Small intestine (tissue), 7 donors: Measurements from ENCODE around the gene RASL11B. TPM values are rescaled to one million over a fixed set of nuclear protein-coding genes. Genes with fewer than 3 reads are reported as not detected.

Source experiments
- DNase-seq, 2 donors: peaks; one replicate each; pipeline versions ENCODE4 v3.0.0 to v3.0.0-alpha.2; 2013
- FAIRE-seq: peaks from 2 replicates; lab custom pipeline; 2012; peaks lifted over from hg19 to GRCh38; lab: Jason Lieb, UNC
- H3K27ac ChIP-seq, 3 donors: one replicate each; pipeline ENCODE4 v1.5.1; 2013; ENCODE audit warnings: low read length in 2 of 3, mild to moderate bottlenecking in 2 of 3, control low read depth in 1 of 3, inconsistent platforms in 1 of 3, low read depth in 1 of 3, moderate library complexity in 1 of 3
- H3K27me3 ChIP-seq, 3 donors: one replicate each; pipeline ENCODE4 v1.6.1; 2013; ENCODE audit warnings: low read length in 3 of 3, inconsistent platforms in 1 of 3; ENCODE audit not compliant: control insufficient read depth in 3 of 3, insufficient read depth in 3 of 3
- H3K36me3 ChIP-seq, 3 donors: one replicate each; pipeline ENCODE4 v1.6.1; 2013; ENCODE audit warnings: low read length in 3 of 3, inconsistent platforms in 1 of 3, low read depth in 1 of 3, mild to moderate bottlenecking in 1 of 3, moderate library complexity in 1 of 3; ENCODE audit not compliant: control insufficient read depth in 3 of 3, insufficient read depth in 2 of 3
- H3K4me1 ChIP-seq, 3 donors: one replicate each; pipeline ENCODE4 v1.6.1; 2013; ENCODE audit warnings: low read length in 2 of 3, inconsistent platforms in 1 of 3, low read depth in 1 of 3, mild to moderate bottlenecking in 1 of 3, moderate library complexity in 1 of 3; ENCODE audit not compliant: control insufficient read depth in 3 of 3, insufficient read depth in 2 of 3
- H3K4me3 ChIP-seq, 3 donors: one replicate each; pipeline ENCODE4 v1.5.1; 2013; ENCODE audit warnings: low read length in 3 of 3, control low read depth in 1 of 3, inconsistent platforms in 1 of 3, low read depth in 1 of 3, mild to moderate bottlenecking in 1 of 3, moderate library complexity in 1 of 3
- H3K9me3 ChIP-seq, 2 donors: one replicate each; pipeline ENCODE4 v1.6.1; 2013; ENCODE audit warnings: low read depth in 1 of 2, low read length in 1 of 2; ENCODE audit not compliant: control insufficient read depth in 2 of 2, insufficient read depth in 1 of 2
- WGBS, 3 donors: extraction: QIAGEN DNeasy Blood & Tissue Kit; methylation state at CpG; one replicate each; pipeline ENCODE4 v1.1.7; 2013; 5-methylcytosine and 5-hydroxymethylcytosine counted together
- polyA plus RNA-seq, 4 donors: library from polyadenylated mRNA; stranded (reverse) in 3 of 4; unstranded in 1 of 4; fragments of 200-250 nt in 3 of 4; fragments of 120-200 nt in 1 of 4; gene quantifications; one replicate each; pipeline versions ENCODE4 v1.2.1 to v1.2.3, GENCODE V29; 2013
- donor health status: healthy with polysubstance abuse.
- donor health status: control.
- donor health status: control.
- donor health status: Bipolar disorder and iron deficiency.
- donor health status: healthy.

Gene RASL11B
- polyA plus RNA-seq, 4 donors: 0.60 to 1.4 TPM; not detected in 2

- Histone ChIP-seq H3K4me1 (no peaks in the 10 kb centered on the region), H3K36me3 (peaks cover 0 to 11% (median 0%) of the 10 kb centered on the region in 3 donors), H3K4me3 (no peak overlapping the region), H3K27me3 (no peaks in the 10 kb centered on the region), H3K27ac (no peak overlapping the region), H3K9me3 (peaks cover 0 to 5% of the 10 kb centered on the region in 2 donors)
- FAIRE-seq (no peak), DNase-seq (no peak)
- WGBS, 3 donors: 90 to 93% (median 91%) methylated on average over 4 of the region's 4 CpGs
Measured at GRCh38 chr4:52883707-52884669, 21.9 kb downstream of the RASL11B start.

- Histone ChIP-seq H3K27me3 (no peaks in the 10 kb centered on the region), H3K9me3 (peaks cover 0 to 5% of the 10 kb centered on the region in 2 donors), H3K4me1 (no peaks in the 10 kb centered on the region), H3K27ac (no peak overlapping the region), H3K36me3 (peaks cover 0 to 11% (median 0%) of the 10 kb centered on the region in 3 donors), H3K4me3 (no peak overlapping the region)
- FAIRE-seq (no peak), DNase-seq (no peak)
- WGBS, 3 donors: 85 to 86% (median 85%) methylated on average over 2 of the region's 2 CpGs
Measured at GRCh38 chr4:52884994-52885393, 22.9 kb downstream of the RASL11B start.

- DNase-seq (no peak), FAIRE-seq (no peak)
- Histone ChIP-seq H3K27me3 (no peaks in the 10 kb centered on the region), H3K9me3 (peaks cover 0 to 5% of the 10 kb centered on the region in 2 donors), H3K4me1 (no peaks in the 10 kb centered on the region), H3K4me3 (no peak overlapping the region), H3K36me3 (peaks cover 0 to 5% (median 0%) of the 10 kb centered on the region in 3 donors), H3K27ac (no peak overlapping the region)
- 31 to 59% (median 37%) methylated on average over 2 of the region's 2 CpGs for WGBS, 3 donors
Measured at GRCh38 chr4:52889354-52889753, 27.2 kb downstream of the RASL11B start.

- H3K4me3 ChIP-seq: no peak overlapping the region
- H3K9me3 ChIP-seq: peaks cover 0 to 5% of the 10 kb centered on the region in 2 donors
- 64 to 73% (median 65%) methylated on average over 2 of the region's 2 CpGs for WGBS, 3 donors
- DNase-seq (no peak), FAIRE-seq (no peak)
- H3K27me3 ChIP-seq: no peaks in the 10 kb centered on the region
- H3K36me3 ChIP-seq: peaks cover 0 to 5% (median 0%) of the 10 kb centered on the region in 3 donors
- no peak overlapping the region for H3K27ac ChIP-seq
- no peaks in the 10 kb centered on the region for H3K4me1 ChIP-seq
Measured at GRCh38 chr4:52889778-52890520, 27.8 kb downstream of the RASL11B start.

- H3K36me3 ChIP-seq: peaks cover 0 to 5% (median 0%) of the 10 kb centered on the region in 3 donors
- WGBS, 3 donors: 67 to 76% (median 75%) methylated on average over 1 of the region's 1 CpG
- FAIRE-seq: no peak
- H3K9me3 ChIP-seq: peaks cover 0 to 5% of the 10 kb centered on the region in 2 donors
- no peak overlapping the region for H3K4me3 ChIP-seq
- no peak for DNase-seq
- H3K4me1 ChIP-seq: no peaks in the 10 kb centered on the region
- no peaks in the 10 kb centered on the region for H3K27me3 ChIP-seq
- no peak overlapping the region for H3K27ac ChIP-seq
Measured at GRCh38 chr4:52890521-52890791, 28.3 kb downstream of the RASL11B start.

GRCh38 chr4:52891743-52892142 is 29.6 kb downstream of the RASL11B start:
- WGBS, 3 donors: 71 to 100% (median 96%) methylated on average over 1 of the region's 1 CpG
- DNase-seq: no peak
- no peak for FAIRE-seq

GRCh38 chr4:52892880-52893279 is 30.8 kb downstream of the RASL11B start:
- FAIRE-seq: no peak
- no peaks in the 10 kb centered on the region for H3K36me3 ChIP-seq
- no peak overlapping the region for H3K27ac ChIP-seq
- H3K4me3 ChIP-seq: no peak overlapping the region
- H3K9me3 ChIP-seq: no peaks in the 10 kb centered on the region
- H3K27me3 ChIP-seq: no peaks in the 10 kb centered on the region
- WGBS, 3 donors: 82 to 93% (median 91%) methylated on average over 3 of the region's 3 CpGs
- no peak for DNase-seq
- no peaks in the 10 kb centered on the region for H3K4me1 ChIP-seq

More at GRCh38 chr4:52891743-52892142, 29.6 kb downstream of the RASL11B start:
- Histone ChIP-seq H3K36me3 (peaks cover 0 to 2% (median 0%) of the 10 kb centered on the region in 3 donors), H3K4me1 (no peaks in the 10 kb centered on the region), H3K27ac (no peak overlapping the region), H3K27me3 (no peaks in the 10 kb centered on the region), H3K4me3 (no peak overlapping the region), H3K9me3 (no peaks in the 10 kb centered on the region)

- no peaks in the 10 kb centered on the region for H3K36me3 ChIP-seq
- H3K4me3 ChIP-seq: no peak overlapping the region
- no peak overlapping the region for H3K27ac ChIP-seq
- DNase-seq (no peak), FAIRE-seq (no peak)
- H3K9me3 ChIP-seq: no peaks in the 10 kb centered on the region
- H3K27me3 ChIP-seq: no peaks in the 10 kb centered on the region
- 87 to 96% (median 94%) methylated on average over 1 of the region's 1 CpG for WGBS, 3 donors
- no peaks in the 10 kb centered on the region for H3K4me1 ChIP-seq
Measured at GRCh38 chr4:52894443-52894842, 32.3 kb downstream of the RASL11B start.
